GM19455 (cell line): ENCODE measurements around the gene CHRND.
A peak's percentile ranks its signal among the peaks of the same experiment; 100 is the strongest.

ENCODE experiments used
- ATAC-seq: cut with Tn5 transposase; IDR thresholded peaks from one replicate; pipeline ENCODE4 v1.9.1; 2021; ENCODE audit not compliant: unreplicated experiment

CHRND gene

GRCh38 chr2:232541195-232541960 lies 15.4 kb downstream of the CHRND start:
- no peak for ATAC-seq

DNA sequence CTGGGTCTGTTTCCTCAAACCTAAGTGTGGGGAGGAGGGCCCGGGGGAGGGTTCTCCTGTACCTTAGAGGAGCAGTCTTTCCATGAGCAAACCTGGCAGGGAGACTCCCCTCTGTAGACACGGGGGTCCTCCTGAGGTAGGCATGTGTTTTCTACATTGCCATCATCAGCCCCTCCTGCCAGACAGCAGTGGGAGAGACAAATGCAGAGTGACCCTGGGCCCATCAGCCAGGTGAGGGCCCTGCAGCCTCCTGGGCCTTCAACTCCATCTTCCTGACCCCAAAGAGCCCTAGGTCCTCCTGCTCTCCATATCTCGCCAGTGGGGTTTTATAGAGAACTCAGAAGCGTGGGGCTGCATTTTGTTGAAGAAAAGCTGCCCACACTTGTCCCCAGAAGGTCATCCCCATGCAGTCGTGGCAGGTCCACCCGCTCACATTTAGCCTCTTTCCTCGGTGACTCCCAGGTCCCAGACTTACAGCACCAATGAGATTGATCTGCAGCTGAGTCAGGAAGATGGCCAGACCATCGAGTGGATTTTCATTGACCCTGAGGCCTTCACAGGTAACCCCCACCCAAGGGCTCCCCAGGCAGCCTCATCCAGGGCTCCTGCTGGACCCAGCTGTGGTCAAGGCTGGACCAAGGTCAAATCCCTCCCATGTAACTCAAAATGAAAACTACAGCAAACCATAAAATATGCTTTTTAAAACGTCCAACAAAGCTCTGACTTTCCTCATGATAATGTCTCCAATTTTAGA lies 16.2 kb downstream of the CHRND start:
- no peak for ATAC-seq

- ATAC-seq, result no peak
Measured at GRCh38 chr2:232542715-232543467, 16.9 kb downstream of the CHRND start.

DNA sequence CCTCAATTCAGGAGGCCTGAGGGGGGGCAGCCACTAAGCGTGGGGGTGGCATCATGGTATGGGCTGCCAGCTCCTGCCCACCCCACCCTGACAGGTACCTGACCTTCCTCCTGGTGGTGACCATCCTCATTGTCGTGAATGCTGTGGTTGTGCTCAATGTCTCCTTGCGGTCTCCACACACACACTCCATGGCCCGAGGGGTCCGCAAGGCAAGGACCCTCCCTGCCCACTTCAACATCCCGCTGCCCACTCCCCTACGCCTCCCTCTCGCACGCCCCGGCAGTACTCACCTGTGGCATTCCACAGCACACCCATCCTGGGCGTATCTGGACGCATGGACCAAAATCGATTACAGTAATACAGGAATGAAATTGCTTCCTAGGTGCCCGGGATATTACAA lies 17.5 kb downstream of the CHRND start:
- ATAC-seq, result no peak

GRCh38 chr2:232543928-232544631 lies 18.1 kb downstream of the CHRND start:
- no peak for ATAC-seq

GRCh38 chr2:232544674-232545073 lies 18.7 kb downstream of the CHRND start:
- no peak for ATAC-seq

- no peak for ATAC-seq
Measured at GRCh38 chr2:232545511-232546375, 19.8 kb downstream of the CHRND start.

GRCh38 chr2:232547991-232548390 lies 22.0 kb downstream of the CHRND start:
- ATAC-seq, result no peak

DNA sequence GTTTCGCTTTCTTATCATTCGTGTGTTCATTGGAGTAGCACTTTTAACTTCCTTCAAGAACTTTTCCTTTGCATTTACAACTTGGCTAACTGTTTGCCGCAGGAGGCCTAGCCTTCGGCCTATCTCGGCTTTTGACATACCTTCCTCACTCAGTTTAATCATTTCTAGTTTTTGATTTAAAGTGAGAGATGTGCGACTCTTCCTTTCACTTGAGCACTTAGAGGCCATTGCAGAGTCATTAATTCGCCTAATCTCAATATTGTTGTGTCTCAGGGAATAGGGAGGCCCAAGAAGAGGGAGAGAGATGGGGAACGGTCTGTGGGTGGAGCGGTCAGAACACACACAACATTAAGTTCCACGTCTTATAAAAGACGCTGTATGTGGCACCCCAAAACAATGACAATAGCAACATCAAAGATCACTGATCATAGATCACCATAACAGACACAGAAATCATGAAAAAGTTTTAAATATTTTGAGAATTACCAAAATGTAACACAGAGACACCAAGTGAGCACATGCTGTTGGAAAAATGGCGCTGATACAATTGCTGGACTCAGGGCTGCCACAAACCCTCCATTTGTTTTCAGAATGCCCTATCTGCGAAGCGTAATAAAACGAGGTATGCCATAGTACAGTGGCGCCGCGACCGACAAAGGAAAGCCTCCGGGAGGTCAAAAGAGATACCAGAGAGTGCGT lies 23.8 kb downstream of the CHRND start:
- ATAC-seq, result no peak

- peak; percentile 93 for ATAC-seq
Measured at GRCh38 chr2:232550354-232551249, 24.6 kb downstream of the CHRND start, which contains the start of the genes EIF4E2 and TIGD1. EIF4E2 (plus strand) TSS chr2:232550689; CDS start chr2:232550725, 36 bp downstream. TIGD1 (minus strand) TSS chr2:232550557; CDS start chr2:232549882, 675 bp downstream.

DNA sequence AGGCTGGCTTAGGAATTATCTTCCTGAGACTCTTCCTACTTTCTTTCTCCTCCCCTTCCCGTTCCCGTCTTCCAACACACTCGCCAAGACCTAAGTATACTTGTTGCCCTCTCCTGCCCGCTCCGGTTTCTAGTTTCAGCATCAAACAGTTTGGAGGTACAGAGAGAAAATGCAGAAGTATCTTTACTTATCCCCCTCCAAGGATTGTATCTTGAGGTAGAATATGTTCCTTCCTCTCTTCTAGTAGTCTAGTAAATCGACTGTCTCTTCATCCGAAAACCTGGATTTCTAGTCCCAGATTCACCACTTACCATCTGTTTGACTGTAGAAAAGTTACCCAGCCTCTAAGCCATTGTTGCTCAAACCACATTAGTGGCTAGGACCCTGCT lies 25.3 kb downstream of the CHRND start:
- no peak for ATAC-seq

DNA sequence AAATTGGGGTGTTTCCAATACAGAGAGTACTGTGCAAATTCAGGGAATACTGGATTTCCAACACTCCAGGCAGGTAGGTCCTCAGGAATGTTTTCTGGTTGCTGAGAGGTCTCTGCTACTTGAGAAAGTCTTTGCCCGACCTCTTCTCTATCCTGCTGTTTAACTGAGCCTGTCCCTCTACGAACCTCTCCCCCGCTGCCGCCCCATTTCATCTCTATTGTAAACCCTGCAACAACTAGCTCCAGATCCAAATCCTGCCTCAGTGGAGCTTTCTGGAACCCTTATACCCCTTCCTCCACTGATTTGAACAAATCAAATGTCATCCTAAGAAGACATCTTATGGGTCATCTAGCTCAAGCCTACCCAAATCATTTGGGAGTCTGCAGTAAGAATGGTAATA lies 25.8 kb downstream of the CHRND start:
- no peak for ATAC-seq

DNA sequence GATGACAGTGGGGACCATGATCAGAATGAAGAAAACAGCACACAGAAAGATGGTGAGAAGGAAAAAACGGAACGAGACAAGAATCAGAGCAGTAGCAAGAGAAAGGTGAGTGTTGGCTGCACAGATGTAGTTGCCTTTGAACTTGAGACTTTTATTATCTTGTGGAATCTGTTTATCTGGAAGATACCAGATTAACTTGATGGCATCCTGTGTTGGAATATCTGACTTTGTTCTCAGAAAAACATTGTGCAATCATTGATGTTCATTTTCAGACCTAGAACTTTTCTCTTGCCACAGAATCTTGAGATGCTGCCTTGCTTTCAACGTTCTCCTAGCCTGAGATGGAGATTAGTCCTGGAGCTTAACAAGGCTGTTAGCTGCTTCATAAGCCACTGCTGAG lies 30.5 kb downstream of the CHRND start:
- no peak for ATAC-seq

GRCh38 chr2:232562515-232563151 lies 36.7 kb downstream of the CHRND start:
- ATAC-seq, result no peak

DNA sequence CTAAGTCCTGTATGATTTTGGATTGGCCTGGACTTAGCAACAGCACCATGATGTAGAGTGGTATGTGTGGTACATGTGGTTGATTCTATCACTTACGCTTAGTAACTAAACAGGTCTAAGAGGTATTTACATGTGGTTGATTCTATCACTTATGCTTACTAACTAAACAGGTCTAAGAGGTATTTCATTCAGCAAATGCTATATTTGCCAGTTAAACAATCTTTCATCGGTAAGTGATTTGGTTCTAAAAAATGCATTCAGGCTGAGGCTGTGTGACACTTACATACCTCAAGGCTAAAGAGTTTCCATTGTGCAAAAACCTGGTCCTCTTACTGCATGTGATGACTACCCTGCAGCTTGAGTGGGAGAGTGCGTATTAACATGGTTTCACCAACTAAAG lies 37.6 kb downstream of the CHRND start:
- ATAC-seq, result no peak

DNA sequence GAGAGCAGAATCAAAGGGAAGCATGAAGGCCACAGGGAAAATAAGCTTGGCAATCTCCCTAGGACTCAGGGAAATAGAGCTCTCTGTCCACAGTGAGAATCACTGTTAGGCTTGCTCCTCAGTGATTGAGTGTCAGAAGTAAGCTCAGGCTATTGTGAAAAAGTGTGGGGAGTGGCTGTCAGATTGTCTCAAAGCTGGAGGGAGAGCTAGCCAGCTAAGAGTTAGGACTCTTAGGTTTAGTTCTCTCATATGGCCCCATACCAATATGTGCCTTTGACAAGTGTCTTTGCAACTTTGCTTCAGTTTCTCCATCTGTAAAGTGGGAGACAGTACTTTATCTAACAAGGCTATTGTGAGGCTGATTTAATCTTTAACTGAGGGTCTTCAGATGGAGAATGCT lies 41.8 kb downstream of the CHRND start:
- no peak for ATAC-seq

GRCh38 chr2:232568161-232568560 lies 42.2 kb downstream of the CHRND start:
- no peak for ATAC-seq

DNA sequence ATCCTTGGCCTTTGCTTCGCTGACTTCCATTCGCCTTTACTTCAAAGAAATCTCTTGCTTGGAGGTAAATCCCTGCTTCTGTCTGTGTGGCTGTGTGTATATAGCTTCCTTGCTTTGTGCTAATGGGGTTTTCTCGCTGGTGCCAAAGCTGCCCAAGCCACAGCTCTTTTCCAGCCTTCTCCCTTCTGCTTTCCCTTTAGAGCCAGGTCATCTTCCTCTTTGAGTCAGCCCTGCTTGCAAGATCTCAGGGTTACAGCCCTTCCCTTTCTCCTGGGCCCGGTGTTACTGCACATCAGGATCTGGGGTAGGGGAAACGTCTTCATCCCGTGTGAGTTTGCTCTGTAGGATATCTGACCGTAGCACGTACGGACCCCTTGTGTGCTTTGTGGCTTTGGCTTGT lies 43.6 kb downstream of the CHRND start:
- ATAC-seq, result no peak
